Trophoblast cell (in vitro differentiated cells and primary cell): ENCODE data around the gene VWA1. TPM values are rescaled to one million over a fixed set of nuclear protein-coding genes. Genes with fewer than 3 reads are reported as not detected.

Experiments used
- DNase-seq, 2 donors: peaks; one replicate each; pipeline ENCODE4 v3.0.0-alpha.2; 2016
- H2AFZ ChIP-seq: 2 replicates; pipeline ENCODE4 v1.6.1; 2013; ENCODE audit warnings: low read length, moderate library complexity, mild to moderate bottlenecking; ENCODE audit not compliant: insufficient read depth, poor library complexity
- H2AK5ac ChIP-seq: 2 replicates; pipeline ENCODE4 v1.6.1; 2013; ENCODE audit warnings: mild to moderate bottlenecking, low read length
- H2BK120ac ChIP-seq: 2 replicates; pipeline ENCODE4 v1.6.1; 2013; ENCODE audit warnings: low read length, mild to moderate bottlenecking, moderate library complexity; ENCODE audit not compliant: insufficient read depth, poor library complexity
- H2BK12ac ChIP-seq: 2 replicates; pipeline ENCODE4 v1.6.1; 2013; ENCODE audit warnings: mild to moderate bottlenecking, low read length, moderate library complexity
- H2BK5ac ChIP-seq: 2 replicates; pipeline ENCODE4 v1.6.1; 2013; ENCODE audit warnings: low read length, low read depth, moderate library complexity, mild to moderate bottlenecking; ENCODE audit not compliant: poor library complexity
- H3K14ac ChIP-seq: 2 replicates; pipeline ENCODE4 v1.6.1; 2013; ENCODE audit warnings: mild to moderate bottlenecking, low read length
- H3K18ac ChIP-seq: 2 replicates; pipeline ENCODE4 v1.6.1; 2013; ENCODE audit warnings: mild to moderate bottlenecking, low read length
- H3K23ac ChIP-seq: 2 replicates; pipeline ENCODE4 v1.6.1; 2013; ENCODE audit warnings: low read length
- H3K27ac ChIP-seq: 2 replicates; pipeline ENCODE4 v1.5.1; 2013; ENCODE audit warnings: low read depth, mild to moderate bottlenecking, inconsistent platforms, low read length, moderate library complexity
- H3K27me3 ChIP-seq: 2 replicates; pipeline ENCODE4 v1.6.1; 2013; ENCODE audit warnings: inconsistent platforms, mild to moderate bottlenecking, low read length, moderate library complexity; ENCODE audit not compliant: insufficient read depth
- H3K36me3 ChIP-seq, 2 experiments: 1 replicate in 1 of 2; 2 replicates in 1 of 2; pipeline ENCODE4 v1.6.1; 2013; ENCODE audit warnings: low read length in 2 of 2, mild to moderate bottlenecking in 2 of 2, moderate library complexity in 1 of 2; ENCODE audit not compliant: insufficient read depth in 2 of 2, control insufficient read depth in 1 of 2
- H3K4ac ChIP-seq: 2 replicates; pipeline ENCODE4 v1.6.1; 2013; ENCODE audit warnings: low read depth, mild to moderate bottlenecking, low read length, moderate library complexity
- H3K4me1 ChIP-seq, 2 experiments: 1 replicate in 1 of 2; 2 replicates in 1 of 2; pipeline ENCODE4 v1.6.1; 2013; ENCODE audit warnings: low read length in 2 of 2, mild to moderate bottlenecking in 2 of 2, moderate library complexity in 1 of 2; ENCODE audit not compliant: insufficient read depth in 2 of 2, control insufficient read depth in 1 of 2
- H3K4me2 ChIP-seq: 2 replicates; pipeline ENCODE4 v1.6.1; 2013; ENCODE audit warnings: inconsistent platforms, mild to moderate bottlenecking, low read length, moderate library complexity
- H3K4me3 ChIP-seq: 2 replicates; pipeline ENCODE4 v1.5.1; 2013; ENCODE audit warnings: mild to moderate bottlenecking, low read depth, low read length, inconsistent platforms
- H3K79me1 ChIP-seq: one replicate; pipeline ENCODE4 v1.6.1; 2013; ENCODE audit warnings: low read length
- H3K79me2 ChIP-seq: 2 replicates; pipeline ENCODE4 v1.6.1; 2013; ENCODE audit warnings: low read length, mild to moderate bottlenecking; ENCODE audit not compliant: control insufficient read depth, insufficient read depth, poor library complexity
- H3K9ac ChIP-seq: 2 replicates; pipeline ENCODE4 v1.6.1; 2013; ENCODE audit warnings: mild to moderate bottlenecking, low read length
- H3K9me3 ChIP-seq: 2 replicates; pipeline ENCODE4 v1.6.1; 2013; ENCODE audit warnings: low read depth, mild to moderate bottlenecking, control low read depth, inconsistent platforms, low read length; ENCODE audit not compliant: insufficient read depth
- H4K12ac ChIP-seq: 2 replicates; pipeline ENCODE4 v1.6.1; 2013; ENCODE audit warnings: low read depth, mild to moderate bottlenecking, low read length, moderate library complexity
- H4K8ac ChIP-seq: 2 replicates; pipeline ENCODE4 v1.6.1; 2013; ENCODE audit warnings: low read depth, mild to moderate bottlenecking, low read length, moderate library complexity
- H4K91ac ChIP-seq: one replicate; pipeline ENCODE4 v1.6.1; 2013; ENCODE audit warnings: low read depth, mild to moderate bottlenecking, low read length, moderate library complexity
- WGBS: extraction: QIAGEN DNeasy Blood & Tissue Kit; methylation state at CpG from one replicate; pipeline ENCODE4 v1.1.7; 2013; ENCODE audit warnings: missing lambda C conversion rate; ENCODE audit not compliant: insufficient read length, insufficient coverage; ENCODE audit errors: extremely low coverage; 5-methylcytosine and 5-hydroxymethylcytosine counted together
- polyA plus RNA-seq: library from polyadenylated mRNA; stranded (reverse); fragments of 200-250 nt; gene quantifications from 2 replicates; pipeline ENCODE4 v1.2.3, GENCODE V29; 2013

Gene VWA1
- polyA plus RNA-seq, result 66.1 and 71.8 TPM in 2 replicates

DNA sequence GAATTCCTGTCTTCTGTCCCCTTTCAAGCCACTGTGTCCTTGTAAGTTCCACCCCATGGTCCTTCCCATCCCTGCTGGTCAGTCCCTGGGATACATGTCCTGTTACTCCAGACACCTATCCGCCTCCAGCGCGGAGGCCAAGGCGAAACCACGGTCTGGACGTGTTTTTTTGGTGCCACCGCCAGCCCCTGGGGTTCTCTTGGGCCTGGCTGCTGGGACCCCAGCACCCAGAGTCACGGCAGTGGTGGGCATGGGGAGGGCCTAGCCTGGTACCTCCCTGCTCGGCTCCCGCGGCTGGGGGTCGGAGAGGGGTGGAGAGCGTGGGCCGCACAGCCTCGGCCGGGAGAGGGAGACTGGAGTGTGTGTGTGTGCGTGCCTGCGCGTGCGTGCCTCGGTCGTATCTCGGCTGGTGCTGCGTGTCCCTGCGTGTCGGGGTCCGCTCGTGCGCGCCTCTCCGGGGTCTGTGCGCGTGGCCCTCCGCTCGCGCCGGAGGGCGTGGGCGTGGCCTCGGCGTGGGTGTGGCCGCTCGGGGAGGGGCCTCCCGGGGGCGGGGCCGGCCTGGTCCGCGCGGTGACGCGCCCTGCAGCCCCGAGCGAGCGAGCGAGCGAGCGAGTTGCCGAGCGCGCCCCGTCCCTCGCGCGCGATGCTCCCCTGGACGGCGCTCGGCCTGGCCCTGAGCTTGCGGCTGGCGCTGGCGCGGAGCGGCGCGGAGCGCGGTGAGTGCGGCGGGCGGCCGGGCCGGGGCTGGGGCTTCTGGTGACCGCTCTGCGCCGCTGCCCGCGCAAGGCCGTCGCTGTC lies at the start of gene VWA1:
TSS of gene VWA1 (plus strand) at position 585 of the 798 bp plus-strand sequence. CDS start at position 644, 59 bp downstream.
- peak within 1 kb of the TSS; percentile 85 for H3K4ac ChIP-seq
- H3K79me2 ChIP-seq, result peaks cover 35% of the 10 kb centered on the region
- H4K12ac ChIP-seq, result peak within 1 kb of the TSS; percentile 68
- WGBS, result no CpG with 5 or more reads among the region's 89 CpGs
- H3K9ac ChIP-seq, result peak within 1 kb of the TSS; percentile 67
- peak within 1 kb of the TSS; percentile 98 for H2AK5ac ChIP-seq
- peak within 1 kb of the TSS; percentile 99 for H4K91ac ChIP-seq
- H2BK120ac ChIP-seq, result peak within 1 kb of the TSS; percentile 98
- H3K23ac ChIP-seq, result no peak within 1 kb of the TSS
- H3K36me3 ChIP-seq, result peaks cover 17 to 19% of the 10 kb centered on the region in 2 experiments
- peak within 1 kb of the TSS; percentile 99 for H3K18ac ChIP-seq
- H3K4me3 ChIP-seq, result peak within 1 kb of the TSS; percentile 70
- H3K4me1 ChIP-seq, result peaks cover 69 to 72% of the 10 kb centered on the region in 2 experiments
- H3K79me1 ChIP-seq, result peaks cover 53% of the 10 kb centered on the region
- peak within 1 kb of the TSS; percentile 48 for H4K8ac ChIP-seq
- peak within 1 kb of the TSS; percentile 68 for H3K4me2 ChIP-seq
- H3K27ac ChIP-seq, result peak within 1 kb of the TSS; percentile 99
- H2AFZ ChIP-seq, result peak within 1 kb of the TSS; percentile 33
- peaks cover 2% of the 10 kb centered on the region for H3K9me3 ChIP-seq
- H2BK12ac ChIP-seq, result peak within 1 kb of the TSS; percentile 97
- peak; percentile 46 to 75 for DNase-seq
- H2BK5ac ChIP-seq, result peak within 1 kb of the TSS; percentile 98
- no peaks in the 10 kb centered on the region for H3K27me3 ChIP-seq
- peak within 1 kb of the TSS; percentile 97 for H3K14ac ChIP-seq

DNA sequence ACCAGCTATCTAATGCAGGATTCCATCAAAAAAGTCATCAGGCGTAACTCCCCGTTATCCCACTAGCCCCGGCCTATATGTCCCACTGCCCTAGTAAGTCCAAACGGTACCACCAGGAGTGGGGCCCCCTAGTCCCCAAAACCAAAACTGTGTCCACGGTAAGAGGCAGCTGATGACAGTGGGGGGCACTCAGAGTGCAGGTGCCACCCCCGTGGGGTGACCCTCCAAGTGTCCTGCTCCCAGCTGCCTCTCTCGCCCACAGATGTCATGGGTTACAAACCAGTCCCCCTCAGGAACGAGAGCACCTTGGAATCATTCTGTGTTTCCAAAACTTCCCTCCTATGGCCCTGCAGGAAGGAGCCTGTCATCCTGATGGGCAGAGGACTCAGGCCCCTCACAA lies 49.6 kb upstream of the VWA1 start:
- H4K8ac ChIP-seq, result no peak overlapping the region
- H3K23ac ChIP-seq, result no peak overlapping the region
- no peak for DNase-seq
- no peak overlapping the region for H2BK12ac ChIP-seq
- no peak overlapping the region for H4K91ac ChIP-seq
- H3K36me3 ChIP-seq, result peaks cover 55 to 69% of the 10 kb centered on the region in 2 experiments
- no peak overlapping the region for H2BK5ac ChIP-seq
- H3K79me1 ChIP-seq, result no peaks in the 10 kb centered on the region
- no CpG with 5 or more reads among the region's 8 CpGs for WGBS
- H2AFZ ChIP-seq, result no peak overlapping the region
- H3K14ac ChIP-seq, result no peak overlapping the region
- H3K9me3 ChIP-seq, result peaks cover 3% of the 10 kb centered on the region
- no peak overlapping the region for H2AK5ac ChIP-seq
- H3K79me2 ChIP-seq, result no peaks in the 10 kb centered on the region
- no peaks in the 10 kb centered on the region for H3K4me1 ChIP-seq
- no peak overlapping the region for H3K18ac ChIP-seq
- H2BK120ac ChIP-seq, result no peak overlapping the region
- H3K4me3 ChIP-seq, result no peak overlapping the region
- H3K27me3 ChIP-seq, result no peaks in the 10 kb centered on the region
- H3K27ac ChIP-seq, result no peak overlapping the region
- no peak overlapping the region for H3K4ac ChIP-seq
- H3K4me2 ChIP-seq, result no peak overlapping the region
- H4K12ac ChIP-seq, result no peak overlapping the region
- H3K9ac ChIP-seq, result no peak overlapping the region

DNA sequence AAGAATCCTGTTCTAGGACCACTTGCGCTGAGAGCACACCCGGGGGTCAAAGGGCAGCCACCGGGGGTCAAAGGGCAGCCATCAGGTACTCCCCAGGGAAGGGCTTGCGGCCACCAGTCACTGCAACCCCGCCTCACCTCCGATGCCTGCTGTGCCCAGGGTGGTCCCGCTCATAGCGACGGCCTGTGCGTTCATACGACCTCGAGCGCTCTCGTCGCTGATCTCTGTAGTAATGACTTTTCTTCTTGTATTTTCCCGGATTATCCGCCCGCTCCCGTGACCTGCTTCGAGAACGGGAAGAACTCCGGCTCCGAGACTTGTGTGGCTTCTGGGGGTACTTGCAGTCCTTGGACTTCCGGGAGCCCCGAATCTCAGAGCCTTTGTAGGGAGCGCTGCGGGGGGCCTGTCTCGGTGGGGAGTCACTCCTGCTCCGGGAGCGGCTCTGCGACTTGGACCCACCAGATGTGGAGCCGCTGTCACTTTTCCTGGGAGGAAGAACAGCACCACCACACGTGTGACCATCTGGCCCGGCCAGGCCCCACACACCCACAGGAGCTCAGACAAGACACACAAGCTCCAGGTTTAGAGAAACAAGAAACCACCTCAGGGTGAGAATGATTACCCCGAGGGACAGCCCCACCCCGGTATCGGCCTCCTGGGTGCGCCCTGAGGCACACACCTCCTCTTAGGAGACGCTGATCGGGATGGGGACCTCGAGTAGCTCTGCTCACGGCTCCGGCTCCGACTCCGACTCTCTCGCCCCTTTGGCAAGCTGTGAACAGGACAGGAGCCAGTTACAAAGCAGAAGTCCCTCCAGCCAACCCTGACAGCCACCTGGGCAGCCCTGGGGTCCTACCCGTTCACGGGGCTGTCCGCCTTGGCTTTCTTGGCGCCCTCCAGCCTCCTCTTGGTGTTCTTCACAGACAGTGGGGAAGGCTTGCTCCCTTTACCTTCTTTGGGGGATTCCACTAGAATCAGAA lies 48.1 kb upstream of the VWA1 start:
- H3K18ac ChIP-seq, result no peak overlapping the region
- peaks cover 59 to 72% of the 10 kb centered on the region in 2 experiments for H3K36me3 ChIP-seq
- H3K79me2 ChIP-seq, result no peaks in the 10 kb centered on the region
- H2BK5ac ChIP-seq, result no peak overlapping the region
- no peak overlapping the region for H2AK5ac ChIP-seq
- DNase-seq, result no peak
- whole genome bisulfite sequencing, result no CpG with 5 or more reads among the region's 50 CpGs
- H3K4me3 ChIP-seq, result no peak overlapping the region
- H3K23ac ChIP-seq, result no peak overlapping the region
- no peaks in the 10 kb centered on the region for H3K27me3 ChIP-seq
- H3K79me1 ChIP-seq, result no peaks in the 10 kb centered on the region
- H3K4me1 ChIP-seq, result no peaks in the 10 kb centered on the region
- H2AFZ ChIP-seq, result no peak overlapping the region
- H2BK12ac ChIP-seq, result no peak overlapping the region
- H3K14ac ChIP-seq, result no peak overlapping the region
- no peak overlapping the region for H2BK120ac ChIP-seq
- no peak overlapping the region for H3K4ac ChIP-seq
- H3K9ac ChIP-seq, result no peak overlapping the region
- no peak overlapping the region for H3K27ac ChIP-seq
- no peak overlapping the region for H4K91ac ChIP-seq
- H3K9me3 ChIP-seq, result peaks cover 3% of the 10 kb centered on the region
- H4K8ac ChIP-seq, result no peak overlapping the region
- H4K12ac ChIP-seq, result no peak overlapping the region
- no peak overlapping the region for H3K4me2 ChIP-seq

- Histone ChIP-seq H3K4ac (no peak overlapping the region), H2AFZ (no peak overlapping the region), H2BK12ac (no peak overlapping the region), H3K4me3 (no peak overlapping the region), H3K14ac (no peak overlapping the region), H4K8ac (no peak overlapping the region), H3K9ac (no peak overlapping the region), H2AK5ac (no peak overlapping the region), H3K27me3 (no peaks in the 10 kb centered on the region), H2BK120ac (no peak overlapping the region), H4K12ac (no peak overlapping the region), H3K27ac (no peak overlapping the region), H4K91ac (no peak overlapping the region), H3K79me1 (no peaks in the 10 kb centered on the region), H2BK5ac (no peak overlapping the region), H3K4me2 (no peak overlapping the region), H3K4me1 (no peaks in the 10 kb centered on the region), H3K79me2 (no peaks in the 10 kb centered on the region), H3K9me3 (peaks cover 3% of the 10 kb centered on the region), H3K36me3 (peaks cover 65 to 78% of the 10 kb centered on the region in 2 experiments), H3K23ac (no peak overlapping the region), H3K18ac (no peak overlapping the region)
- DNase-seq, result no peak
- no CpG with 5 or more reads among the region's 16 CpGs for WGBS
Measured at GRCh38 chr1:1388078-1388472, 47.4 kb upstream of the VWA1 start.
